ENCODE results near the gene NAPA.

Gene NAPA

GRCh38 chr19:47503130-47503825, 11.6 kb downstream of the NAPA start:
- DNase-seq (ENCODE audit: low read depth in 3 of 3, low spot score in 1 of 3) = no peak

GRCh38 chr19:47499863-47500830, 14.7 kb downstream of the NAPA start:
- no peak for DNase-seq (ENCODE audit: low read depth in 3 of 3, low spot score in 1 of 3)

GRCh38 chr19:47499371-47499770, 15.5 kb downstream of the NAPA start:
- DNase-seq (ENCODE audit: low read depth in 3 of 3, low spot score in 1 of 3) = no peak

GRCh38 chr19:47498561-47498960, 16.3 kb downstream of the NAPA start:
- no peak for DNase-seq (ENCODE audit: low read depth in 3 of 3, low spot score in 1 of 3)

GRCh38 chr19:47497821-47498520, 16.9 kb downstream of the NAPA start:
- DNase-seq (ENCODE audit: low read depth in 3 of 3, low spot score in 1 of 3) = no peak

- no peak for DNase-seq (ENCODE audit: low read depth in 3 of 3, low spot score in 1 of 3)
Measured at GRCh38 chr19:47497050-47497766, 17.7 kb downstream of the NAPA start.

- no peak for DNase-seq (ENCODE audit: low read depth in 3 of 3, low spot score in 1 of 3)
Measured at GRCh38 chr19:47495478-47496372, 19.1 kb downstream of the NAPA start.

GRCh38 chr19:47494729-47495128, 20.1 kb downstream of the NAPA start:
- DNase-seq (ENCODE audit: low read depth in 3 of 3, low spot score in 1 of 3) = no peak

GRCh38 chr19:47494211-47494547, 20.7 kb downstream of the NAPA start:
- no peak for DNase-seq (ENCODE audit: low read depth in 3 of 3, low spot score in 1 of 3)

- no peak for DNase-seq (ENCODE audit: low read depth in 3 of 3, low spot score in 1 of 3)
Measured at GRCh38 chr19:47493378-47494210, 21.3 kb downstream of the NAPA start.

- no peak for DNase-seq (ENCODE audit: low read depth in 3 of 3, low spot score in 1 of 3)
Measured at GRCh38 chr19:47492571-47493377, 22.1 kb downstream of the NAPA start.

- no peak for DNase-seq (ENCODE audit: low read depth in 3 of 3, low spot score in 1 of 3)
Measured at GRCh38 chr19:47492137-47492533, 22.7 kb downstream of the NAPA start.

- DNase-seq (ENCODE audit: low read depth in 3 of 3, low spot score in 1 of 3) = no peak
Measured at GRCh38 chr19:47491358-47492136, 23.3 kb downstream of the NAPA start.

- no peak for DNase-seq (ENCODE audit: low read depth in 3 of 3, low spot score in 1 of 3)
Measured at GRCh38 chr19:47490847-47491246, 24.0 kb downstream of the NAPA start.

- no peak for DNase-seq (ENCODE audit: low read depth in 3 of 3, low spot score in 1 of 3)
Measured at GRCh38 chr19:47490031-47490430, 24.8 kb downstream of the NAPA start.

GRCh38 chr19:47489072-47489914, 25.6 kb downstream of the NAPA start:
- DNase-seq (ENCODE audit: low read depth in 3 of 3, low spot score in 1 of 3) = no peak

Data from stimulated activated CD4-positive, alpha-beta T cell treated with anti-CD3 and anti-CD28 coated beads, TNF-alpha, amount 100 ng/mL, for 1 hour (primary cell).